Activated naive CD4-positive, alpha-beta T cell treated with anti-CD3 and anti-CD28 coated beads for 36 hours (primary cell): ENCODE results near the gene SFMBT2. TPM values are rescaled to one million over a fixed set of nuclear protein-coding genes. Genes with fewer than 3 reads are reported as not detected.

Source experiments
- CTCF ChIA-PET: fragments of 350-600 bp; sonication (Branson Sonifier 250); formaldehyde crosslinking; loops from one replicate; lab custom pipeline; 2021; ENCODE audit warnings: antibody characterized with exemption; lab: Charles Lee
- DNase-seq: peaks from one replicate; pipeline ENCODE4 v3.0.0-alpha.2; 2020
- H3K27ac Mint-ChIP-seq: one replicate; pipeline ENCODE4 v1.8.0; 2021; ENCODE audit warnings: mild to moderate bottlenecking, mixed read lengths
- H3K27me3 Mint-ChIP-seq: one replicate; pipeline ENCODE4 v1.8.0; 2021; ENCODE audit warnings: low read depth, mixed read lengths
- H3K36me3 Mint-ChIP-seq: one replicate; pipeline ENCODE4 v1.8.0; 2021; ENCODE audit warnings: low read depth, mixed read lengths
- H3K4me1 Mint-ChIP-seq: one replicate; pipeline ENCODE4 v1.8.0; 2021; ENCODE audit warnings: low read depth, mixed read lengths
- H3K4me3 Mint-ChIP-seq: one replicate; pipeline ENCODE4 v1.8.0; 2021; ENCODE audit warnings: mild to moderate bottlenecking, moderate library complexity, mixed read lengths
- H3K9me3 Mint-ChIP-seq: one replicate; pipeline ENCODE4 v1.8.0; 2021; ENCODE audit warnings: mixed read lengths
- intact Hi-C: fragments of 100-400 bp; cut with micrococcal nuclease; formaldehyde crosslinking; loops from one replicate; pipeline ENCODE4 v1.15.1; 2023
- total RNA-seq, 2 experiments: library from RNA; stranded (reverse); gene quantifications; one replicate each; pipeline ENCODE4 v1.2.3, GENCODE V29; 2021

Gene SFMBT2
- total RNA-seq, 2 experiments from 2014 or later = 20.0 to 21.5 TPM

GRCh38 chr10:7409045-7409731 lies 1.6 kb downstream of the SFMBT2 start:
- DNase-seq = peak; percentile 82
- peaks cover 50% of the 10 kb centered on the region for H3K4me1 Mint-ChIP-seq
- intact Hi-C loops = loop anchor here (1.0 kb wide), 5 partner anchors 12 to 288 kb away; no protein-coding TSS in a partner anchor
- H3K27me3 Mint-ChIP-seq = peaks cover 15% of the 10 kb centered on the region
- CTCF ChIA-PET = interaction anchor here (0.6 to 3.9 kb wide), 11 partner anchors 24 to 583 kb away, joined by 3 to 14 read pairs (median 3); no protein-coding TSS in a partner anchor
- peaks cover 5% of the 10 kb centered on the region for H3K36me3 Mint-ChIP-seq
- H3K27ac Mint-ChIP-seq = peak overlapping the region; percentile 92
- H3K4me3 Mint-ChIP-seq = peak overlapping the region; percentile 97
- H3K9me3 Mint-ChIP-seq = no peaks in the 10 kb centered on the region

DNA sequence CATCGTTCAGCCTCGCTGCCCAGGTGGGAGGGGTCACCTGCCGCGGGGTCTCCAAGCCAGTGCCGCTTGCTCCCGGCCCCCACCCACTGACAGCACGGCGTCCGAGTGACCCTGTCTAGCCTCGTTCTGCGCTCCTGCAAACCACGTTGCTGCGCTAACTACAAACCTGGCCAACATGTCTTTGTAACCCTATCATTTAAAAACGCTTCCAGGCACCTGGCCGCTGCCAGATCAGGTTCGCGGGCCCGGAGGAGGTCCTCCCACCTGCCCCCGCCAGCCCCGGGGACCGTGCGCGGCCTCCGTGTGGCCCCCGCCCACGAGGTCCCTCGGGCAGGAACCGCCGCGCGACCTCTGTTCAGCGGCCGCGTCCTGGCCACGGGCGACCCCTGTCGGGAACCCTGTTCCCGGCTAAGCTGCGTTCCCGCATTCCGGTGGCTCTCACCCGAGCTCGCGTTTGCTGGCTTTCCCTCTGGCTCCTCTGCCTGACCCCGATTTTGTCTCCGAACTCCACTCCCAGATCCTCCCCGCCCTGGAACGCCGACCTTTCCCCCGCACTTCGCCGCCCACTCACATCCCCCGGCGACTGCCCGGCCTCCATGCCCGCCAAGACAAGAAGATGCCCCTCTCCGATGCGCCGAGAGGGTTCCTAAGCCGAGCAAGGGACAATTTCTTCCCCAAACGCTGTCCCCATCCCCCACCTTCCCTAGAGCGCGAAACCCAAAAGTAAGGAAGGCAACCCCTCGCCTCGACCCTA lies 2.4 kb downstream of the SFMBT2 start:
- DNase-seq = peak; percentile 72
- CTCF ChIA-PET = interaction anchor here (0.5 to 3.9 kb wide), 9 partner anchors 23 to 490 kb away, joined by 3 to 14 read pairs (median 3); no protein-coding TSS in a partner anchor
- intact Hi-C loops = loop anchor here (1.0 kb wide), 6 partner anchors 11 to 287 kb away; no protein-coding TSS in a partner anchor
- Mint-ChIP-seq H3K4me1 (peaks cover 50% of the 10 kb centered on the region), H3K4me3 (peak overlapping the region; percentile 97), H3K27me3 (peaks cover 13% of the 10 kb centered on the region), H3K27ac (peak overlapping the region; percentile 92), H3K9me3 (no peaks in the 10 kb centered on the region), H3K36me3 (peaks cover 5% of the 10 kb centered on the region)

GRCh38 chr10:7407368-7408290 lies 3.2 kb downstream of the SFMBT2 start:
- Mint-ChIP-seq H3K36me3 (peaks cover 7% of the 10 kb centered on the region), H3K9me3 (no peaks in the 10 kb centered on the region), H3K4me1 (peaks cover 55% of the 10 kb centered on the region), H3K4me3 (peak overlapping the region; percentile 97), H3K27ac (peak overlapping the region; percentile 13), H3K27me3 (peaks cover 8% of the 10 kb centered on the region)
- intact Hi-C loops = loop anchor here (1.0 kb wide), 1 partner anchor 147 kb away; no protein-coding TSS in a partner anchor
- CTCF ChIA-PET = interaction anchor here (0.5 to 1.3 kb wide), 3 partner anchors 22 to 139 kb away, joined by 3 read pairs; no protein-coding TSS in a partner anchor
- DNase-seq = peak; percentile 73

DNA sequence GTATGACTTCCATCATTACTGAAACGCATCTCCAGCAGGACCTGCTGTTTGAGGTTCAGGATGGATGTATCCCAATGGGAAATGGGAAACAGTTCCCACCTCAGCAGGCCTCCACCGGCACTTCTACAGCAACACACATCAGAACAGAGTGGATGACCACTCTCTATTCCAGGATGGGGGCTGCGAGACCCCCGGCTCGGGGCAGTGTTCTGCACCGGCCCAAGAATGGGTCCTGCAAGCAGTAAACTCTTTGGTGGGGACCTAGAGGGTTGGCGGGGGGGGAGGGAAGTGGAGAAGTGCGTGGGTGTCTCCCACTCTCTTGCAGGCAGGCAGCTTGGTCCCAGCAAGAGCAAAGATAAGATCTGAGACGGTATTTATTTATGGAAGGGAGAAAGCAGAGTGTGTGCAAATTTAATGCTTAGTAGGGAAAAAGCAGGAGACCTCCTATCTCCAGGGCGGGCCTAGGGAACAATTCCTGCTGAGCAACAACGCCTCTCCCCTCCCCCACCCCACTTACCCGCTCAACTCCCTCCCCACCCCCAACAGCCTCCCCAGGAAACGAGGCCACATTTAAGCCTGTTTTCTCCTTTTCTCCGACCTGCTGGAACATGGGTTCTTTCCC lies 4.0 kb downstream of the SFMBT2 start:
- H3K4me3 Mint-ChIP-seq = peak overlapping the region; percentile 97
- no peak for DNase-seq
- H3K9me3 Mint-ChIP-seq = no peaks in the 10 kb centered on the region
- CTCF ChIA-PET = no interaction called here
- peaks cover 50% of the 10 kb centered on the region for H3K4me1 Mint-ChIP-seq
- H3K36me3 Mint-ChIP-seq = peaks cover 7% of the 10 kb centered on the region
- H3K27me3 Mint-ChIP-seq = peaks cover under 1% of the 10 kb centered on the region
- H3K27ac Mint-ChIP-seq = peak overlapping the region; percentile 46
- intact Hi-C loops = no loop called here

DNA sequence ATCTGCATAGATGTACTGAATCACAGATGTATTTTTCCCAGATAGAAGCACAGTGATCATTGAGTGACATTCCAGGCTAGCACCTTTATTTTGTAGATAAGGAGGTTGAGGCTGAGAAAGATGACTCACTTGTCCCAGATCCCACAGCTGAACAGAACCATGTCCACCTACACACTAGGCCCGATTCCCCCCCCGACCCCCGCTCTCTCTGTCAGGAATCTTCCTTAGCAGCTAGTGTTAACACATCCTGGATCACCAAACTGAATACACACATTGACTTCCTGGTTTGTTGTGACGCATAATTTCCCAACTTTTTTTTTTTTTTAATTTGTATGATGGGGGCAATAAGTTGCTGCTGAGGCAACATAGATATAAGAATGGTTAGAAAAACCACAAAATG lies 5.2 kb downstream of the SFMBT2 start:
- H3K27ac Mint-ChIP-seq = no peak overlapping the region
- CTCF ChIA-PET = no interaction called here
- H3K36me3 Mint-ChIP-seq = peaks cover 7% of the 10 kb centered on the region
- intact Hi-C loops = no loop called here
- no peak overlapping the region for H3K4me3 Mint-ChIP-seq
- no peak for DNase-seq
- H3K9me3 Mint-ChIP-seq = no peaks in the 10 kb centered on the region
- no peaks in the 10 kb centered on the region for H3K27me3 Mint-ChIP-seq
- peaks cover 55% of the 10 kb centered on the region for H3K4me1 Mint-ChIP-seq

DNA sequence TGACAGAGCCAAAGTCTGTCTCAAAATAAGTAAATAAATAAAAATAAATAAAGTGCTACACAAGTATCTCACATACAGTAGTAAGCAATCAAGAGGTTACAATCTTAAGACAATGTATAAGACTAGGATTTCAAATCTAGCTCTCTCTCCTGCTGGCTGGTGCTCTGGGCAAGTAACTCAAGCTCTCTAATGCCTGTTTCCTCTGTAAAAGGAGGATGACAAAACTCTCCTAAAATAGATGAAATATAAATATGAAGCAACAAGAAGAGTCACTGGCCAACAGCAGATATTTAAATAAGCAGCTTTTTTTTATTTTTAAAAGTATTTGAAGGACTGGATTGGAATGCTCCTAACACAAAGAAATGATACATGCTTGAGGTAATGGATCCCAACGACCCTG lies 7.2 kb downstream of the SFMBT2 start:
- CTCF ChIA-PET = interaction anchor here (0.7 kb wide), 1 partner anchor 132 kb away, joined by 3 read pairs; no protein-coding TSS in a partner anchor
- DNase-seq = no peak
- no peak overlapping the region for H3K4me3 Mint-ChIP-seq
- H3K36me3 Mint-ChIP-seq = peaks cover 9% of the 10 kb centered on the region
- intact Hi-C loops = no loop called here
- peaks cover 66% of the 10 kb centered on the region for H3K4me1 Mint-ChIP-seq
- no peaks in the 10 kb centered on the region for H3K27me3 Mint-ChIP-seq
- no peaks in the 10 kb centered on the region for H3K9me3 Mint-ChIP-seq
- H3K27ac Mint-ChIP-seq = no peak overlapping the region

GRCh38 chr10:7401782-7402181 lies 9.1 kb downstream of the SFMBT2 start:
- no peak for DNase-seq
- no peaks in the 10 kb centered on the region for H3K9me3 Mint-ChIP-seq
- H3K4me1 Mint-ChIP-seq = peaks cover 68% of the 10 kb centered on the region
- intact Hi-C loops = no loop called here
- no peak overlapping the region for H3K27ac Mint-ChIP-seq
- CTCF ChIA-PET = no interaction called here
- H3K27me3 Mint-ChIP-seq = no peaks in the 10 kb centered on the region
- peaks cover 7% of the 10 kb centered on the region for H3K36me3 Mint-ChIP-seq
- no peak overlapping the region for H3K4me3 Mint-ChIP-seq

DNA sequence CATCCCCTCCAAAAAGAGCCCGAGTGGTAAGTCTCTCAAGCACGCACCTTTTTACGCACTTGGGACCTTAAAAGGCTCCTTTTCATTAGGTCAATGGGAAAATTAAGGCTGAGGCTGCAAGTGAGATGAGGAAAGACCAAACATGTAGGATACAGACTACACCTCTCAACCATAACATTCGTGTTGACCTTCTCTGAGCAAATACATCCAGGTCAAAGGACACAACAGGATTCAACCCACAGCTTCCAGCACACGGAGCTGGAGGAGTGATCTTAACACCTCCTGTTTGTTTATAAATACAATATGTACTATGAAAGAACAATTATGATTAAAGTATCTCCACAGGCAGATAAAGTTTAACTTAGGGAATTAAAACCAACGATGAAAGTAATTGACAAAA lies 9.7 kb downstream of the SFMBT2 start:
- H3K4me1 Mint-ChIP-seq = peaks cover 67% of the 10 kb centered on the region
- H3K4me3 Mint-ChIP-seq = no peak overlapping the region
- peaks cover 7% of the 10 kb centered on the region for H3K36me3 Mint-ChIP-seq
- no peaks in the 10 kb centered on the region for H3K27me3 Mint-ChIP-seq
- no peak for DNase-seq
- CTCF ChIA-PET = no interaction called here
- intact Hi-C loops = no loop called here
- no peaks in the 10 kb centered on the region for H3K9me3 Mint-ChIP-seq
- no peak overlapping the region for H3K27ac Mint-ChIP-seq

GRCh38 chr10:7400068-7400715 lies 10.6 kb downstream of the SFMBT2 start:
- Mint-ChIP-seq H3K27ac (no peak overlapping the region), H3K36me3 (peaks cover 7% of the 10 kb centered on the region)
- DNase-seq = no peak

DNA sequence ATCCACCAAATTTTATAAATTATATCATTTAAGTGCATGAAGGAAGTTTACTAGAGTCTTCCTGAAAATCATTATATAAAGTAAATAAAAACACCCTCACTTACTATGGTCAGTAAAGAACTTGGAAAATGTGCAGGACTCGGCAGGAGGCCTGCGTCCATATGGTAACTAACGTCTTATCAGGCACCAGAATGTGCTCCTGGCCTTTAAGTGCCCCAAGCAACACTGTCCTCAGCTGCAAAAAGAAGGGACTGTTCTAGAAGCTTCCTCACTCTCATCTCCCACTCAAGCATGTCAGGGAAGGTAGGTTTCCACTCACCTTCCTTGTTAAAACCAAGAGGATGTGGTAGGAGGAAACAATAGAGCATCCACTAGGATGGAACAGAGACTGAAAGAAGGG lies 11.3 kb downstream of the SFMBT2 start:
- intact Hi-C loops = no loop called here
- H3K4me3 Mint-ChIP-seq = no peak overlapping the region
- H3K27me3 Mint-ChIP-seq = no peaks in the 10 kb centered on the region
- no peak for DNase-seq
- no peaks in the 10 kb centered on the region for H3K9me3 Mint-ChIP-seq
- peak overlapping the region; percentile 16 for H3K27ac Mint-ChIP-seq
- H3K4me1 Mint-ChIP-seq = peaks cover 64% of the 10 kb centered on the region
- H3K36me3 Mint-ChIP-seq = peaks cover 7% of the 10 kb centered on the region
- CTCF ChIA-PET = interaction anchor here (0.6 kb wide), 1 partner anchor 145 kb away, joined by 3 read pairs; no protein-coding TSS in a partner anchor

More at GRCh38 chr10:7400068-7400715, 10.6 kb downstream of the SFMBT2 start:
- Mint-ChIP-seq H3K27me3 (no peaks in the 10 kb centered on the region), H3K9me3 (no peaks in the 10 kb centered on the region), H3K4me1 (peaks cover 66% of the 10 kb centered on the region), H3K4me3 (no peak overlapping the region)
- intact Hi-C loops = no loop called here
- CTCF ChIA-PET = no interaction called here
